ENCODE data around the gene OTOF. TPM values are rescaled to one million over a fixed set of nuclear protein-coding genes. Genes with fewer than 3 reads are reported as not detected.

OTOF gene
- total and polyA plus RNA-seq, 2 experiments from 2014 or later = 0.10 to 0.33 TPM

DNA sequence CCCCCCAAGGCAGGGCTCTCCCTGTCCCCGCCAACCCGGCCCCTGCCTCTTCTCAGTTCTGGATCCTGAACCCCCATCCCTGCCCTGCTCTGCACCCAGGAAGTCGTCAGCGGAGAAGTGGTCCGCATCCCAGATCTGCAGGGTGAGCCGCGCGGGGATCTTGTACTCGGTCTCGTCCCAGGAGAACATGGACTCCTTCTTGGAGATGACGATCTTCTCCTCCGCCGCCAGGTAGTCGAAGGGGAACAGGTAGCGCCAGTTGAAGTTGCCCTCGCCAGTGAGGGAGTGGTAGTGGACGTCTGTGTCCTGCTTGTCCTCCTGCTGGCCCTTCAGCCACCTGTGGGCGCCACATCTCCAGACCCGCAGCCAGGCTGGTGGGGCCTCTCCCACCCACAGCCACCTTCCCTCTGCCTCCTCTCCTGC lies 16.3 kb downstream of the OTOF start:
- 95% methylated on average over 19 of the region's 19 CpGs for WGBS (ENCODE audit: low lambda C conversion rate, missing lambda C conversion rate)
- H3K4me3 ChIP-seq = no peak overlapping the region
- H3K4me2 ChIP-seq = no peak overlapping the region
- TF ChIP-seq EZH2phosphoT487 (IDR thresholded peaks at IDR 0.05; ENCODE audit: low read depth, severe bottlenecking, unreplicated experiment) (no peak), CTCF (IDR thresholded peaks at IDR 0.05; ENCODE audit: poor library complexity) (no peak), EZH2 (IDR thresholded peaks at IDR 0.05; ENCODE audit: borderline replicate concordance) (no peak)
- H3K36me3 ChIP-seq (replicated peaks; ENCODE audit: insufficient read depth, low read depth) = no peaks in the 10 kb centered on the region
- no peak overlapping the region for H2AFZ ChIP-seq
- no peaks in the 10 kb centered on the region for H3K79me2 ChIP-seq
- no peaks in the 10 kb centered on the region for H3K9me2 ChIP-seq (replicated peaks; ENCODE audit: insufficient read depth)
- H3K27me3 ChIP-seq = no peaks in the 10 kb centered on the region
- H3K4me1 ChIP-seq (ENCODE audit: insufficient read depth) = peaks cover 13% of the 10 kb centered on the region
- H4K20me1 ChIP-seq (ENCODE audit: insufficient read depth, poor library complexity, severe bottlenecking) = no peaks in the 10 kb centered on the region
- no peak for DNase-seq (ENCODE audit: low spot score)
- no peak overlapping the region for H3K27ac ChIP-seq
- H3K9me3 ChIP-seq (ENCODE audit: low read depth) = no peaks in the 10 kb centered on the region

DNA sequence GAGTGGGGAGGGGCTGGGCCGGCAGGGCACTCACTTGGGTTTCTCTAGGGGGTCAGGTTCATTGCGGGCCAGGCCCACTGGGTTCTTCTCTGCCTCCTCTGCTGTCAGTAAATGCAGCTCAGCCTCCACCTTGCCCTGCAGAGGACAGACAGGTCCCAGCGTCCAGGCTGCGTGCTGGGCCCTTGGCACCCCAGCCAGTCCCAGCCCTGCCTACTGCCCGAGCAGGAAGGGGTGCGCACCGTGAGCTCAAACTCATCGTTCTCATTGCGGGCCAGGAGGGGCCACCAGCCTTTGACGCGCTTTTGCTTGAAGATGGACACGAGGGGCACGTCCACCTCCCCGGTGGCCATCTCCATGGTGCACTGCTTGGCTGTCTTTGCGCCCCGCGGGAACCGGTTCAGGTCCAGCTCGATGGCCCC lies 17.3 kb downstream of the OTOF start:
- H3K27me3 ChIP-seq = no peaks in the 10 kb centered on the region
- H3K4me3 ChIP-seq = no peak overlapping the region
- H3K4me2 ChIP-seq = no peak overlapping the region
- H3K79me2 ChIP-seq = no peaks in the 10 kb centered on the region
- WGBS (ENCODE audit: low lambda C conversion rate, missing lambda C conversion rate) = 97% methylated on average over 19 of the region's 19 CpGs
- no peak overlapping the region for H3K27ac ChIP-seq
- peaks cover 22% of the 10 kb centered on the region for H3K4me1 ChIP-seq (ENCODE audit: insufficient read depth)
- H3K36me3 ChIP-seq (replicated peaks; ENCODE audit: insufficient read depth, low read depth) = no peaks in the 10 kb centered on the region
- no peak for DNase-seq (ENCODE audit: low spot score)
- no peak for TF ChIP-seq CTCF (IDR thresholded peaks at IDR 0.05; ENCODE audit: poor library complexity)
- TF ChIP-seq EZH2 (IDR thresholded peaks at IDR 0.05; ENCODE audit: borderline replicate concordance) = no peak
- TF ChIP-seq EZH2phosphoT487 (IDR thresholded peaks at IDR 0.05; ENCODE audit: low read depth, severe bottlenecking, unreplicated experiment) = no peak
- no peaks in the 10 kb centered on the region for H4K20me1 ChIP-seq (ENCODE audit: insufficient read depth, poor library complexity, severe bottlenecking)
- no peaks in the 10 kb centered on the region for H3K9me3 ChIP-seq (ENCODE audit: low read depth)
- H3K9me2 ChIP-seq (replicated peaks; ENCODE audit: insufficient read depth) = no peaks in the 10 kb centered on the region
- no peak overlapping the region for H2AFZ ChIP-seq

- 92% methylated on average over 15 of the region's 15 CpGs for WGBS (ENCODE audit: low lambda C conversion rate, missing lambda C conversion rate)
- H3K27ac ChIP-seq = no peak overlapping the region
- no peak for DNase-seq (ENCODE audit: low spot score)
- no peaks in the 10 kb centered on the region for H3K9me3 ChIP-seq (ENCODE audit: low read depth)
- H3K36me3 ChIP-seq (replicated peaks; ENCODE audit: insufficient read depth, low read depth) = no peaks in the 10 kb centered on the region
- H3K27me3 ChIP-seq = no peaks in the 10 kb centered on the region
- H3K4me2 ChIP-seq = no peak overlapping the region
- H4K20me1 ChIP-seq (ENCODE audit: insufficient read depth, poor library complexity, severe bottlenecking) = no peaks in the 10 kb centered on the region
- no peaks in the 10 kb centered on the region for H3K79me2 ChIP-seq
- H3K4me1 ChIP-seq (ENCODE audit: insufficient read depth) = peaks cover 27% of the 10 kb centered on the region
- no peak overlapping the region for H3K4me3 ChIP-seq
- no peaks in the 10 kb centered on the region for H3K9me2 ChIP-seq (replicated peaks; ENCODE audit: insufficient read depth)
- no peak overlapping the region for H2AFZ ChIP-seq
- no peak for TF ChIP-seq EZH2phosphoT487 (IDR thresholded peaks at IDR 0.05; ENCODE audit: low read depth, severe bottlenecking, unreplicated experiment)
- no peak for TF ChIP-seq CTCF (IDR thresholded peaks at IDR 0.05; ENCODE audit: poor library complexity)
- no peak for TF ChIP-seq EZH2 (IDR thresholded peaks at IDR 0.05; ENCODE audit: borderline replicate concordance)
These were observed 17.8 kb downstream of the OTOF start for GRCh38 chr2:26459991-26460612.
